GM12878 (cell line): ENCODE data around the gene TNFRSF6B. TPM values are rescaled to one million over a fixed set of nuclear protein-coding genes. Genes with fewer than 3 reads are reported as not detected.

ENCODE experiments used
- ATAC-seq: fragments of 200-7000 bp; cut with Tn5 transposase; 3 replicates; pipeline ENCODE4 v1.9.1; 2020; ENCODE audit warnings: mild to moderate bottlenecking, moderate library complexity
- BruUV-seq: library from RNA; stranded (reverse); fragments of 400-500 nt; replicated peaks from 2 replicates; lab custom pipeline; 2021; lab: Mats Ljungman, UMichigan
- CTCF ChIA-PET: fragments of 300-600 bp; sonication (Branson Sonifier 250); formaldehyde crosslinking; extraction: SDS; loops from one replicate; lab custom pipeline; 2021; ENCODE audit warnings: inconsistent platforms; lab: Yijun Ruan, JAX
- POLR2A ChIA-PET: fragments of 350-600 bp; formaldehyde crosslinking; extraction: SDS; loops from one replicate; lab custom pipeline; 2021; ENCODE audit warnings: inconsistent platforms; lab: Charles Lee
- RAD21 ChIA-PET: fragments of 300-600 bp; sonication (Branson Sonifier 250); formaldehyde crosslinking; loops from one replicate; lab custom pipeline; 2023; ENCODE audit warnings: antibody characterized with exemption; ENCODE audit not compliant: unreplicated experiment; lab: Charles Lee
- SMC1A ChIA-PET: fragments of 300-600 bp; sonication (Branson Sonifier 250); formaldehyde crosslinking; loops from one replicate; lab custom pipeline; 2023; ENCODE audit not compliant: unreplicated experiment, uncharacterized antibody; lab: Charles Lee
- DNase-seq: peaks from one replicate; pipeline ENCODE4 v3.0.0-alpha.2; 2011; ENCODE audit warnings: low read depth, low spot score
- FAIRE-seq: peaks from 3 replicates; lab custom pipeline; 2011; peaks lifted over from hg19 to GRCh38; lab: Jason Lieb, UNC
- H2AFZ ChIP-seq: 2 replicates; pipeline ENCODE4 v1.6.0; 2011; ENCODE audit warnings: low read depth, low read length, control low read depth; ENCODE audit not compliant: control insufficient read depth
- H3K27ac ChIP-seq: 2 replicates; pipeline ENCODE4 v1.5.1; 2011; ENCODE audit warnings: control low read depth; ENCODE audit not compliant: control insufficient read depth, insufficient read depth
- H3K27me3 ChIP-seq, 2 experiments: replicated peaks in 1 of 2; 2 replicates each; pipeline versions ENCODE4 v1.6.0 to v1.6.1; 2011; ENCODE audit warnings: low read length in 1 of 2; ENCODE audit not compliant: control insufficient read depth in 2 of 2, insufficient read depth in 2 of 2
- H3K36me3 ChIP-seq, 2 experiments: 2 replicates each; pipeline ENCODE4 v1.5.1; 2011; ENCODE audit warnings: low read length in 1 of 2; ENCODE audit not compliant: control insufficient read depth in 2 of 2, insufficient read depth in 2 of 2
- H3K4me1 ChIP-seq: 2 replicates; pipeline ENCODE4 v1.6.1; 2011; ENCODE audit warnings: mild to moderate bottlenecking, low read length, moderate library complexity, mixed read lengths; ENCODE audit not compliant: control insufficient read depth, insufficient read depth
- H3K4me2 ChIP-seq: 2 replicates; pipeline ENCODE4 v1.6.0; 2011; ENCODE audit warnings: control low read depth; ENCODE audit not compliant: control insufficient read depth, insufficient read depth
- H3K4me3 ChIP-seq: fragments of 200-600 bp; sonication (generic); 2 replicates; pipeline ENCODE4 v1.5.1; 2016
- H3K79me2 ChIP-seq: 2 replicates; pipeline ENCODE4 v1.6.0; 2011; ENCODE audit warnings: low read length; ENCODE audit not compliant: control insufficient read depth, insufficient read depth
- H3K9ac ChIP-seq: 2 replicates; pipeline ENCODE4 v1.8.0; 2011; ENCODE audit warnings: low read length, control low read depth, mixed read lengths; ENCODE audit not compliant: control insufficient read depth, insufficient read depth
- H3K9me3 ChIP-seq: replicated peaks from 3 replicates; pipeline ENCODE4 v1.5.1; 2011; ENCODE audit warnings: mild to moderate bottlenecking, low read length; ENCODE audit not compliant: control insufficient read depth, insufficient read depth
- H4K20me1 ChIP-seq: 2 replicates; pipeline ENCODE4 v1.6.0; 2011; ENCODE audit not compliant: control insufficient read depth, insufficient read depth
- BACH1 ChIP-seq: fragments of 450-650 bp; IDR thresholded peaks from 2 replicates; pipeline ENCODE4 v1.6.1; 2017; ENCODE audit warnings: mild to moderate bottlenecking, borderline replicate concordance
- CBX3 ChIP-seq: fragments of 200-600 bp; sonication (generic); IDR thresholded peaks from 2 replicates; pipeline ENCODE4 v1.6.1; 2016; ENCODE audit warnings: low read depth, borderline replicate concordance
- CREB1 ChIP-seq: IDR thresholded peaks from 2 replicates; pipeline ENCODE4 v1.6.1; 2012; ENCODE audit warnings: low read depth, mild to moderate bottlenecking, inconsistent platforms
- DPF2 ChIP-seq: fragments of 450-650 bp; IDR thresholded peaks from 2 replicates; pipeline ENCODE4 v1.6.1; 2017; ENCODE audit warnings: mild to moderate bottlenecking
- FOXK2 ChIP-seq: fragments of 450-650 bp; IDR thresholded peaks from 2 replicates; pipeline ENCODE4 v1.6.1; 2017; ENCODE audit warnings: mild to moderate bottlenecking, moderate library complexity
- GABPA ChIP-seq: IDR thresholded peaks from 2 replicates; pipeline ENCODE4 v1.6.1; 2014; ENCODE audit warnings: antibody characterized with exemption, low read depth, mild to moderate bottlenecking, inconsistent platforms
- IRF3 ChIP-seq: fragments of 450-650 bp; IDR thresholded peaks from 2 replicates; pipeline ENCODE4 v1.6.1; 2014; ENCODE audit warnings: mild to moderate bottlenecking
- IRF4 ChIP-seq: IDR thresholded peaks from 2 replicates; pipeline ENCODE4 v1.6.1; 2011; ENCODE audit warnings: low read depth, low read length
- JUNB ChIP-seq: IDR thresholded peaks from 2 replicates; pipeline ENCODE4 v1.6.1; 2016; ENCODE audit warnings: antibody characterized with exemption, mild to moderate bottlenecking
- MAX ChIP-seq: IDR thresholded peaks from 2 replicates; pipeline ENCODE4 v1.6.1; 2012; ENCODE audit warnings: low read depth, low read length, improper control_type of control experiment
- MLLT1 ChIP-seq: fragments of 450-650 bp; IDR thresholded peaks from 2 replicates; pipeline ENCODE4 v1.6.1; 2016; ENCODE audit warnings: mild to moderate bottlenecking
- NFYB ChIP-seq: IDR thresholded peaks from 2 replicates; pipeline ENCODE4 v1.6.1; 2011; ENCODE audit warnings: low read depth, mild to moderate bottlenecking, low read length, improper control_type of control experiment, moderate library complexity; ENCODE audit not compliant: insufficient read depth
- PML ChIP-seq: IDR thresholded peaks from 2 replicates; pipeline ENCODE4 v1.6.1; 2012; ENCODE audit warnings: low read length, inconsistent platforms
- POLR2AphosphoS5 ChIP-seq: IDR thresholded peaks from 2 replicates; pipeline ENCODE4 v1.6.1; 2011; ENCODE audit warnings: mild to moderate bottlenecking, low read length, inconsistent platforms
- RELB ChIP-seq: fragments of 450-650 bp; IDR thresholded peaks from 2 replicates; pipeline ENCODE4 v1.6.1; 2017; ENCODE audit warnings: low read depth, mild to moderate bottlenecking, moderate library complexity
- RFX5 ChIP-seq: IDR thresholded peaks from 2 replicates; pipeline ENCODE4 v1.6.1; 2011; ENCODE audit warnings: low read depth, low read length, improper control_type of control experiment
- SIN3A ChIP-seq: IDR thresholded peaks from 2 replicates; pipeline ENCODE4 v1.6.1; 2012; ENCODE audit warnings: low read depth, low read length, improper control_type of control experiment
- STAT3 ChIP-seq: IDR thresholded peaks from 2 replicates; pipeline ENCODE4 v1.6.1; 2011; ENCODE audit warnings: low read depth, low read length, improper control_type of control experiment
- WRNIP1 ChIP-seq: IDR thresholded peaks from 2 replicates; pipeline ENCODE4 v1.6.1; 2011; ENCODE audit warnings: low read depth, low read length, improper control_type of control experiment, borderline replicate concordance
- WGBS: methylation state at CpG from one replicate; pipeline ENCODE4 v1.1.6; 2016; ENCODE audit warnings: low lambda C conversion rate; ENCODE audit not compliant: insufficient replicate concordance, insufficient coverage; ENCODE audit errors: missing lambda C conversion rate; 5-methylcytosine and 5-hydroxymethylcytosine counted together
- in situ Hi-C: fragments of 300-500 bp; cut with MboI; formaldehyde crosslinking; loops from 9 replicates; pipeline ENCODE4 v1.14.3; 2018; ENCODE audit warnings: mixed read lengths
- intact Hi-C: fragments of 100-400 bp; cut with micrococcal nuclease; formaldehyde crosslinking; loops from one replicate; pipeline ENCODE4 v1.14.2; 2022; ENCODE audit not compliant: unreplicated experiment
- polyA plus RNA-seq, 11 experiments: library from polyadenylated mRNA; depleted of rRNA in 4 of 11; unstranded in 6 of 11; stranded (reverse) in 5 of 11; fragments of >200 nt; fragmentation: Nextera tagmentation in 4 of 11; fragmentation: Illumina TruSeq in 1 of 11; extraction: Ambion mirVana in 4 of 11; extraction: Trizol in 1 of 11; gene quantifications; 1 replicate in 1 of 11; 2 replicates in 10 of 11; pipeline versions ENCODE4 v1.2.1 to v1.2.3, GENCODE V29; 2011 to 2016; ENCODE audit warnings: inconsistent platforms in 2 of 11, missing spikeins in 2 of 11, low read depth in 1 of 11
- total RNA-seq, 4 experiments: library from RNA; depleted of rRNA in 3 of 4; stranded (reverse); fragments of >200 nt in 3 of 4; fragmentation: Illumina TruSeq in 1 of 4; extraction: Trizol in 1 of 4; gene quantifications; 2 replicates each; pipeline versions ENCODE4 v1.2.1 to v1.2.3, GENCODE V29; 2013 to 2021

The TNFRSF6B gene
- total and polyA plus RNA-seq, 10 of the 15 experiments (the other 5 are each of a cell fraction or from before 2014, with no cell fraction given), result 0.67 to 2.2 (median 1.8) TPM; not detected in 7

GRCh38 chr20:63736893-63737694 is 40.6 kb downstream of the TNFRSF6B start:
- under 1% methylated on average over 29 of the region's 30 CpGs for WGBS
- Histone ChIP-seq H3K36me3 (peaks cover 5 to 24% of the 10 kb centered on the region in 2 experiments; a peak in 3 of 4 replicates), H2AFZ (no peak overlapping the region), H3K79me2 (peaks cover 23% of the 10 kb centered on the region), H4K20me1 (no peaks in the 10 kb centered on the region), H3K27me3 (no peaks in the 10 kb centered on the region), H3K9me3 (no peaks in the 10 kb centered on the region), H3K4me3 (peak overlapping the region; percentile 84), H3K4me1 (peaks cover 36% of the 10 kb centered on the region), H3K4me2 (peak overlapping the region; percentile 93), H3K27ac (peak overlapping the region; percentile 94), H3K9ac (peak overlapping the region; percentile 81)
- in situ Hi-C loops, result no loop called here
- FAIRE-seq, result peak; percentile 69
- intact Hi-C loops, result loop anchor here (2.0 kb wide), 2 partner anchors 30 to 128 kb away; partner anchors contain the start of genes ARFRP1 and TPD52L2
- BruUV-seq, result no TSS peak
- ChIA-PET CTCF (interaction anchor here (0.6 to 2.9 kb wide), 8 partner anchors 14 to 199 kb away, joined by 3 to 28 read pairs (median 4); partner anchors contain the start of genes ARFRP1, RTEL1, TPD52L2 and ZGPAT), RAD21 (interaction anchor here (0.9 to 4.2 kb wide), 11 partner anchors 9 to 200 kb away, joined by 3 to 32 read pairs (median 5); partner anchors contain the start of genes ARFRP1, PTK6, RTEL1 and TPD52L2), SMC1A (interaction anchor here (0.6 to 1.7 kb wide), 7 partner anchors 9 to 92 kb away, joined by 3 to 14 read pairs (median 3); partner anchors contain the start of genes ARFRP1 and ZGPAT), POLR2A (interaction anchor here (0.6 to 2.1 kb wide), 6 partner anchors 9 to 128 kb away, joined by 3 to 6 read pairs (median 4); partner anchors contain the start of genes ARFRP1, TPD52L2 and ZGPAT)
- peak; percentile 62 for ATAC-seq
- no peak for DNase-seq
- TF ChIP-seq STAT3, result no peak
- TF ChIP-seq CBX3, result no peak
- no peak for TF ChIP-seq PML
- TF ChIP-seq GABPA, result no peak
- TF ChIP-seq MLLT1, result 0 out of 2 replicates have a peak, but pooled peaks have one; percentile 13
- peak; percentile 61; the same call in 1 of the 2 replicates for TF ChIP-seq IRF4
- no peak for TF ChIP-seq BACH1
- TF ChIP-seq NFYB, result no peak
- TF ChIP-seq FOXK2, result no peak
- no peak for TF ChIP-seq SIN3A
- no peak for TF ChIP-seq IRF3
- peak; percentile 19; the same call in 1 of the 2 replicates for TF ChIP-seq POLR2AphosphoS5
- no peak for TF ChIP-seq MAX
- peak; percentile 43; the same call in 1 of the 2 replicates for TF ChIP-seq RELB
- peak; percentile 60 for TF ChIP-seq JUNB
- TF ChIP-seq WRNIP1, result no peak
- TF ChIP-seq DPF2, result peak; percentile 53
- no peak for TF ChIP-seq RFX5
- peak; percentile 21; the same call in 1 of the 2 replicates for TF ChIP-seq CREB1
